ENCODE results near the gene CHSY1.

The CHSY1 gene

DNA sequence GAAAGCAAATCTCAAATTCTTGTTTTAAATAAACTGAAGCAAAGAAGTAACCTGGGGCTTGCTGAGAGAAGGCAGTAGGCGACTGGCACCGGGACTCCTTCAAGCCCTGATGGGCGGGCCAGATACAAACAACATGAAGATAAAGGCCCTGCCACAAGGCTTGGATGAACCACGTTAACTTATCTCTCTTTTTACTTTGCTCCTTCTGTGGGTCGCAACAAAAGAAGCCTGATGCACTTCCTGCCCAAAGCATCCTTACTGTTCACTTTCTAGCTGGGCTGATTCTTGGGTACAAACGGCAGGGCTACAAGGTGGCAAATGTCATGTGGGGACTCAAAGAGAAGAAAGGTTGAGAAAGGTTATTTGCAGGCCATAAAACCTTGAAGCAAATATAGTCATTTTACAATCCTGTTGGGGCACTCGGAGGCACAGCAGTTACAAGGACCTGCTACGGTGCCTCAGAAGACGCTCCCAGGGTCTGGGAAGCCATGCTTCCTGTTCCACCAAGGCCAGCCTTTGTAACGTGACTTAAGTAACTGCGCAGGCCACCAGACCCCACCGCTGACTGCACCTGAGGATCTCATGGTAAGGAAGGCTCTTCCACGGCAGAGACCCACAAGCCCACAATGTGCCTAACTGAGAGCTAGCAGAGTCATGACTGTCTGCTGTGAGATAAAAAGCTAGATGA lies 71.1 kb downstream of the CHSY1 start:
- no peak overlapping the region for H3K27ac ChIP-seq
- H4K20me1 ChIP-seq (ENCODE audit: insufficient read depth), result 0 out of 2 replicates have a peak, but pooled peaks cover 6% of the 10 kb centered on the region
- H3K4me3 ChIP-seq (IDR thresholded peaks at IDR 0.05; ENCODE audit: insufficient read depth, low read depth, low read length), result no peak overlapping the region
- no peak overlapping the region for H3K9ac ChIP-seq
- peaks cover 21% of the 10 kb centered on the region; the same call in 1 of the 2 replicates for H3K36me3 ChIP-seq (ENCODE audit: insufficient read depth)
- no peak overlapping the region for H3K4me2 ChIP-seq
- H3K27me3 ChIP-seq (ENCODE audit: insufficient read depth, low read depth), result no peaks in the 10 kb centered on the region
- H3K4me1 ChIP-seq (ENCODE audit: low read depth, poor library complexity, severe bottlenecking), result peaks cover 25% of the 10 kb centered on the region
- TF ChIP-seq, protein P1, sequence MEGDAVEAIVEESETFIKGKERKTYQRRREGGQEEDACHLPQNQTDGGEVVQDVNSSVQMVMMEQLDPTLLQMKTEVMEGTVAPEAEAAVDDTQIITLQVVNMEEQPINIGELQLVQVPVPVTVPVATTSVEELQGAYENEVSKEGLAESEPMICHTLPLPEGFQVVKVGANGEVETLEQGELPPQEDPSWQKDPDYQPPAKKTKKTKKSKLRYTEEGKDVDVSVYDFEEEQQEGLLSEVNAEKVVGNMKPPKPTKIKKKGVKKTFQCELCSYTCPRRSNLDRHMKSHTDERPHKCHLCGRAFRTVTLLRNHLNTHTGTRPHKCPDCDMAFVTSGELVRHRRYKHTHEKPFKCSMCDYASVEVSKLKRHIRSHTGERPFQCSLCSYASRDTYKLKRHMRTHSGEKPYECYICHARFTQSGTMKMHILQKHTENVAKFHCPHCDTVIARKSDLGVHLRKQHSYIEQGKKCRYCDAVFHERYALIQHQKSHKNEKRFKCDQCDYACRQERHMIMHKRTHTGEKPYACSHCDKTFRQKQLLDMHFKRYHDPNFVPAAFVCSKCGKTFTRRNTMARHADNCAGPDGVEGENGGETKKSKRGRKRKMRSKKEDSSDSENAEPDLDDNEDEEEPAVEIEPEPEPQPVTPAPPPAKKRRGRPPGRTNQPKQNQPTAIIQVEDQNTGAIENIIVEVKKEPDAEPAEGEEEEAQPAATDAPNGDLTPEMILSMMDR (conservative IDR thresholded peaks at IDR 0.05; ENCODE audit: low read depth, low read length), result no peak
- peaks cover 97% of the 10 kb centered on the region for H3K79me2 ChIP-seq (ENCODE audit: insufficient read depth, low read depth)
- no peak overlapping the region for H2AFZ ChIP-seq (ENCODE audit: low read depth)

DNA sequence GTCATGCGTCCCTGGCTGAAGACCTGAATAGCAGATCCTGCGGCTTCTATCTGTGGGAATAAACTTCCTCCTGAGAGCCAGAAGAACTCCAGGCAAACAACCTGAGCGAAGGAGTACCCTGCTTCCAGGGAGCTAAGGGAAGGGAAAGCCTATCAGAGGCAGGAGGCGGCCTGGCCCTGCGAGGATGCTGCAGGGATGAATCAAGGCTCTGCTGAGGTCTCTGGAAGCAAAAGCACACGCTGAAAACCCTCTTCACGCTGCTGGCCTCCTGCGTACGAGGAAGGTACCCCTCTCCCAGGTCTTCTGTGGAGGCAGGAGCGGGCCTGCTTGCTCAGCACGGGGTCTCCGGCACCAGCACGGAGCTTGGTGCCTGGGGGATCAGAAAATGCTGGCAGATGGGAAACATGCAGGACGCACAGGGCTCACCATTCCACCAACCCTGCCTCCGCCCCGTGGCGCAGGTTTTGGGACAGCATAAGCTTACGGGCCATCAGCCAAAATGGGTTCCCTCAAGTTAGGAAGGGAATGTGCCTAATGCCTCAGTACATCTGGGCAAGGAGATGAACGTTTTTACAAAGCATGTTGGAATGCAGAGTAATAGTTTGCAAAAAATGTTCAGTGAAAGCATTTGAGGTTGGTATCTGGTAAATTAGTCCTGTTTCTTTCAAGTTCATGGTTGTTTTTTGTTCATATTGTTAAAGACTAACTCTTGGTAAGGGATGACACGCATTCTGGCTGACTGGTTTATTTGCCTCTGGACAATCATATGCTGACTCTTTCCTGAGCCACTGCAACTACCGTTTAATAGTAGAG lies 72.3 kb downstream of the CHSY1 start:
- no peak overlapping the region for H3K4me3 ChIP-seq (IDR thresholded peaks at IDR 0.05; ENCODE audit: insufficient read depth, low read depth, low read length)
- H3K27me3 ChIP-seq (ENCODE audit: insufficient read depth, low read depth), result no peaks in the 10 kb centered on the region
- peaks cover 15% of the 10 kb centered on the region for H3K4me1 ChIP-seq (ENCODE audit: low read depth, poor library complexity, severe bottlenecking)
- 0 out of 2 replicates have a peak, but pooled peaks cover 6% of the 10 kb centered on the region for H4K20me1 ChIP-seq (ENCODE audit: insufficient read depth)
- no peak overlapping the region for H3K9ac ChIP-seq
- no peak overlapping the region for H3K4me2 ChIP-seq
- H3K36me3 ChIP-seq (ENCODE audit: insufficient read depth), result peaks cover 28% of the 10 kb centered on the region; the same call in 1 of the 2 replicates
- H2AFZ ChIP-seq (ENCODE audit: low read depth), result no peak overlapping the region
- TF ChIP-seq, protein P1 (conservative IDR thresholded peaks at IDR 0.05; ENCODE audit: low read depth, low read length), result no peak
- peaks cover 85% of the 10 kb centered on the region for H3K79me2 ChIP-seq (ENCODE audit: insufficient read depth, low read depth)
- no peak overlapping the region for H3K27ac ChIP-seq

DNA sequence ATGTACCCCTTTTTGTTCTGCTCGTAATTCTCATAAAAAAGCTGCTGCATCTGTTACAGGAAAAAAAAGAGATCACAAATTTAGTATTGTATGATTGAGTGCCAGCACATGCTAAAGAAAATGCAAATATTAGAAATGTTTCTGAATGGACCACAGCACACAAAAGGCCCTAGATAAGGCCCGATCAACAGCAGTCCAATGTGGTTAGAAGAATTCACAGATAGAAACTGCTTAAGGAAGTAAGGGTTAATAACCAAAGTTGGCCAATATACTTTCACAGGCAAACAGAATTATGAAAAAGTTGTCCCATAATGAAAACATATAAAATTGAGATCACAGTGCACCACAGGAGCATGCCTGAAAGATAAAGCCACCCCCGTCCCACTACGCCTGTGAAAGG lies 72.9 kb downstream of the CHSY1 start:
- no peaks in the 10 kb centered on the region for H3K27me3 ChIP-seq (ENCODE audit: insufficient read depth, low read depth)
- H3K27ac ChIP-seq, result no peak overlapping the region
- H3K9ac ChIP-seq, result no peak overlapping the region
- TF ChIP-seq, protein P1 (conservative IDR thresholded peaks at IDR 0.05; ENCODE audit: low read depth, low read length), result no peak
- no peak overlapping the region for H3K4me2 ChIP-seq
- H3K4me3 ChIP-seq (IDR thresholded peaks at IDR 0.05; ENCODE audit: insufficient read depth, low read depth, low read length), result no peak overlapping the region
- H3K4me1 ChIP-seq (ENCODE audit: low read depth, poor library complexity, severe bottlenecking), result peaks cover 14% of the 10 kb centered on the region
- H3K79me2 ChIP-seq (ENCODE audit: insufficient read depth, low read depth), result peaks cover 79% of the 10 kb centered on the region
- 0 out of 2 replicates have a peak, but pooled peaks cover 6% of the 10 kb centered on the region for H4K20me1 ChIP-seq (ENCODE audit: insufficient read depth)
- no peak overlapping the region for H2AFZ ChIP-seq (ENCODE audit: low read depth)
- H3K36me3 ChIP-seq (ENCODE audit: insufficient read depth), result peaks cover 28% of the 10 kb centered on the region; the same call in 1 of the 2 replicates

DNA sequence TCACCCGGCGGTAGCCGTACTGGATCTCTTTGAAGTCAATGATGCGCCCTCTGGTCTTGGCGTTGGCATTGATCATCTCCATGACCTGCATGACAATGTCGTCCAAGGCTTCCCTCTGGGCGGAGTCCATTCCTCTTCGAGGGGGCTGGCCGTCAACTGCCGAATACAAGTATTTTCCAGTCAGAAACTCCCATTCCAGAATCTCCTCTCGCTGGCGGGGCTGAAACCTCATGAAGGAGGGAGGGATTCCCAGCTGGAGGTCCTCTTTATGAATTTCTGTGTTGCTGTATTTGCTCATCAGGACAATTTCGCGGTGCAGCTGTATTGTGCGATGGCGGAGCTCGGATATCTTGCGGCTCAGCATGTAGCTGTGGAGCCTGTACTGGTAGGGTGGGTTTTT lies 73.4 kb downstream of the CHSY1 start:
- peaks cover 14% of the 10 kb centered on the region for H3K4me1 ChIP-seq (ENCODE audit: low read depth, poor library complexity, severe bottlenecking)
- 0 out of 2 replicates have a peak, but pooled peaks cover 6% of the 10 kb centered on the region for H4K20me1 ChIP-seq (ENCODE audit: insufficient read depth)
- no peak overlapping the region for H3K27ac ChIP-seq
- H3K79me2 ChIP-seq (ENCODE audit: insufficient read depth, low read depth), result peaks cover 74% of the 10 kb centered on the region
- H3K4me3 ChIP-seq (IDR thresholded peaks at IDR 0.05; ENCODE audit: insufficient read depth, low read depth, low read length), result no peak overlapping the region
- H3K36me3 ChIP-seq (ENCODE audit: insufficient read depth), result peaks cover 28% of the 10 kb centered on the region; the same call in 1 of the 2 replicates
- no peak overlapping the region for H2AFZ ChIP-seq (ENCODE audit: low read depth)
- TF ChIP-seq, protein P1 (conservative IDR thresholded peaks at IDR 0.05; ENCODE audit: low read depth, low read length), result no peak
- no peak overlapping the region for H3K9ac ChIP-seq
- H3K27me3 ChIP-seq (ENCODE audit: insufficient read depth, low read depth), result no peaks in the 10 kb centered on the region
- no peak overlapping the region for H3K4me2 ChIP-seq

Data from KMS-11 (cell line).